Hypothalamus (tissue), 51 donors: Measurements from ENCODE around the gene PRR20G.

Experiments
- DNase-seq, 51 donors: peaks; one replicate each; lab custom pipeline; 2025; lab: John Stamatoyannopoulos, UW

Gene PRR20G

DNA sequence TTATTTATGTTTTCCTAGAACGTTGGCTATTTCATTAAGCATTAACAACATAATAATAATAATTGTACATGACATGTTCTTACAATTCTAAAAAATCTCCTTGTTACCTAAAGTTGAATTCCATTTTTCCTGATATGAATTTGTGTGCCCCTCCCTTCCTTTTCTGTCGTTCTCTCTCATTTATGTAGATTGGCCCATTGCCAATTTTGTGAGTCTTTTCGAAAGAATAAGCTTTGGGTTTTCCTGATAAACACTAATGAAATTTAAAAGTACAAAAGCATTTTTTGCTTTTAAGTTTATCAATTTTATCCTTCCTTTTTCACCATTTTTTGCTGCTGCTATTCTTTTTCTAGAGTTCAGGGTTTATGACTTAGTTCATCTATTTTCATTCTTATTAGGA is 50.0 kb downstream of the PRR20G start:
- no peak for DNase-seq

DNA sequence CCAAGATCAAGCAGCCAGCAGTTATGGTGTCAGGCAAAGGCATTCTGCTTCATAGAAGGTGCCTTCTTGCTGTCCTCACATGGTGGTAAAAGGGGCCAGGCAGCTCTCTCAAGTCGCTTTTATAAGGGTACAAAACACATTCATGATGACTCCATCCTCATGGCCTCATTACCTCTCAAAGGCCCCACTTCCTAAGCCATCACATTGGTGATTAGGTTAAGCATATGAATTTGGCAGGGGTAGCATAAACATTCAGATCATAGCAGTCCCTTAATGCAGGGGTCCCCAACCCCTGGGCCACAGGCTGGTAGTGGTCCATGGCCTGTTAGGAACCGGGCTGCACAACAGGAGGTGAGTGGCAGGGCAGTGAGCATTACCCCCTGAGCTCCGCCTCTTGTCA is 52.1 kb downstream of the PRR20G start:
- DNase-seq, result no peak

DNA sequence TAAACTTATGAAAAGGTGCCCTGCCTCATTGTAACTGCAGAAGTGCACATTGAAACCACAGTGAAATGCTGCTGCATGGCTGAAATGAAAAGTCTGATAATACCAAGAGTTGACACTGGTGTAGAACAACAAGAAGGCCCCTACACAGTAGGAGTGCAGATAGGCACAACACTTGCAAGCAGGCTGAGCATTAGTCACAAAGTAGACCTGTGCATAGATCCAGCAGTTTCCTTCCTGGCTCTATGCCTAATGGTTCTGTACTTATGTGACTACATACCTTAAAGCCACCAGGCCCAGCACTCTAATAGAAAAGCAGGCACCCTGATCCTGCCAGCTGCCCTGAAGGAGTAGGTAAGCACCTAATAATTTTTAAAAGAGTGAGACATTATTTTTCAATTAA is 53.1 kb downstream of the PRR20G start:
- no peak for DNase-seq
